Panc1 (cell line): Measurements from ENCODE around the gene PPA1. TPM values are rescaled to one million over a fixed set of nuclear protein-coding genes. Genes with fewer than 3 reads are reported as not detected.

Experiments used
- ATAC-seq: fragments of 200-7000 bp; cut with Tn5 transposase; 2 replicates; pipeline ENCODE4 v1.9.1; 2020; ENCODE audit warnings: mild to moderate bottlenecking, moderate library complexity
- BruUV-seq: library from RNA; stranded (reverse); fragments of 400-500 nt; replicated peaks from 2 replicates; lab custom pipeline; 2021; lab: Mats Ljungman, UMichigan
- CTCF ChIA-PET: fragments of 300-600 bp; sonication (Branson Sonifier 250); formaldehyde crosslinking; loops from one replicate; lab custom pipeline; 2022; ENCODE audit warnings: antibody characterized with exemption; lab: Charles Lee
- POLR2A ChIA-PET: fragments of 300-600 bp; sonication (Branson Sonifier 250); formaldehyde crosslinking; loops from one replicate; lab custom pipeline; 2022; ENCODE audit warnings: antibody characterized with exemption; lab: Charles Lee
- DNase-seq: peaks from one replicate; pipeline ENCODE4 v3.0.0-alpha.2; 2010; ENCODE audit warnings: low read depth, low spot score
- H3K27ac ChIP-seq: 2 replicates; pipeline ENCODE4 v1.5.1; 2011; ENCODE audit warnings: mild to moderate bottlenecking, low read length, inconsistent platforms
- H3K27me3 ChIP-seq: fragments of 200-500 bp; sonication (Bioruptor generic); 2 replicates; pipeline ENCODE4 v1.6.0; 2014; ENCODE audit warnings: low read length, inconsistent platforms; ENCODE audit not compliant: control insufficient read depth, insufficient read depth
- H3K36me3 ChIP-seq: fragments of 200-500 bp; sonication (Bioruptor generic); 2 replicates; pipeline ENCODE4 v1.5.1; 2014; ENCODE audit warnings: inconsistent platforms, mild to moderate bottlenecking, low read length, moderate library complexity; ENCODE audit not compliant: control insufficient read depth, insufficient read depth
- H3K4me1 ChIP-seq: 2 replicates; pipeline ENCODE4 v1.5.1; 2011; ENCODE audit warnings: inconsistent platforms, mild to moderate bottlenecking, low read length, moderate library complexity; ENCODE audit not compliant: control insufficient read depth, insufficient read depth
- H3K4me3 ChIP-seq, 2 experiments: 2 replicates each; pipeline ENCODE4 v1.5.1; 2011 to 2012; ENCODE audit warnings: low read depth in 2 of 2, low read length in 2 of 2, mild to moderate bottlenecking in 2 of 2, inconsistent platforms in 1 of 2, moderate library complexity in 1 of 2
- H3K9me3 ChIP-seq: fragments of 200-500 bp; sonication (Bioruptor generic); 2 replicates; pipeline ENCODE4 v1.5.1; 2014; ENCODE audit warnings: low read depth, mild to moderate bottlenecking, inconsistent platforms, low read length, moderate library complexity; ENCODE audit not compliant: control insufficient read depth, insufficient read depth
- CTCF ChIP-seq: fragments of 450-650 bp; IDR thresholded peaks from 2 replicates; pipeline ENCODE4 v1.5.1; 2017; ENCODE audit warnings: mild to moderate bottlenecking
- POLR2AphosphoS5 ChIP-seq: IDR thresholded peaks from 2 replicates; pipeline ENCODE4 v1.6.1; 2012; ENCODE audit warnings: mild to moderate bottlenecking, low read depth, low read length, moderate library complexity
- SIN3A ChIP-seq: IDR thresholded peaks from 2 replicates; pipeline ENCODE4 v1.6.1; 2012; ENCODE audit warnings: low read depth, mild to moderate bottlenecking, low read length, moderate library complexity, borderline replicate concordance; ENCODE audit not compliant: insufficient read depth
- TCF7L2 ChIP-seq: IDR thresholded peaks from 2 replicates; pipeline ENCODE4 v1.6.1; 2011; ENCODE audit warnings: mild to moderate bottlenecking, low read depth, low read length, inconsistent platforms
- in situ Hi-C: cut with HindIII; loops from 2 replicates; pipeline ENCODE4 v1.10.0; 2016; ENCODE audit warnings: low sequenced_read_pairs, low pct_unique_long_range_greater_than_20kb
- intact Hi-C: fragments of 100-400 bp; cut with micrococcal nuclease; formaldehyde crosslinking; loops from one replicate; pipeline ENCODE4 v1.10.0; 2022; ENCODE audit not compliant: unreplicated experiment
- total RNA-seq: library from RNA; stranded (reverse); gene quantifications from one replicate; pipeline ENCODE4 v1.2.1, GENCODE V29; 2021; ENCODE audit not compliant: unreplicated experiment
- TF ChIP-seq, protein P1 (sequence below), 2 experiments: IDR thresholded peaks; 2 replicates each; pipeline ENCODE4 v1.6.1; 2011 to 2012; ENCODE audit warnings: low read depth in 2 of 2, control low read depth in 1 of 2, low read length in 1 of 2, mild to moderate bottlenecking in 1 of 2, moderate library complexity in 1 of 2; ENCODE audit not compliant: insufficient read depth in 1 of 2

The PPA1 gene
- total RNA-seq, 1 experiment from 2014 or later = 174 TPM

DNA sequence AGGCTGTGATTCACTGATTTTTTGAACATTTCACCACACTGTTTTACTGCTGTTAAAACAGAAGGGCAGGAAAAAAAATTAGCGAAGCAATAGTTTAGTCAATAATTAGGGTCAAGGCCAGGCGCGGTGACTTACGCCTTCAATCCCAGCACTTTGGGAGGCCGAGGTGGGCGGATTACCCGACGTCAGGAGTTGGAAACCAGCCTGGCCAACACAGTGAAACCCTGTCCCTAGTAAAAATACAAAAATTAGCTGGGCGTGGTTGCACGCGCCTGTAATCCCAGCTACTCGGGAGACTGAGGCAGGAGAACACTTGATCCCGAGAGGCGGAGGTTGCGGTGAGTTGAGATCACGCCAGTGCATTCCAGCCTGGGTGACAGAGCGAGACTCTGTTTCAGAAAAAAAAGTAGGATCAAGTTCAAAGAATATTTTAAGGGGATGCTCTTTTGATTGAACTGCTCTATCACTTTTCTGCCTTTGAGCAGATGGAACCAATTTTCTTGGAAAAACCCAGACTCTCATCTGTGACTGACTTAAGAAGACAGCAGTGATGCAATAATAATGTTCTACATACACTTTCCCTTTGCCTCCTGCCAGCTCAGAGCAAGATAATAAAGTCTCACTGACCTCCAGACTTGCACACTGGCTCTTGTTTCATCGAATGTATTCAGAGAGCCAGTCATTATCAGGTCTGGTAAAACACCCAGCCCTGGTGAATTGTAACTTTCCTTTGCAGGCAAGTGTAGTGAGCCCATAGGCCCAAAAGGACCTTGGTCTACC lies 1.6 kb upstream of the PPA1 start:
- DNase-seq (no peak), ATAC-seq (no peak)
- TF ChIP-seq CTCF = no peak
- no peak for TF ChIP-seq TCF7L2
- TF ChIP-seq SIN3A = no peak
- TF ChIP-seq, protein P1, sequence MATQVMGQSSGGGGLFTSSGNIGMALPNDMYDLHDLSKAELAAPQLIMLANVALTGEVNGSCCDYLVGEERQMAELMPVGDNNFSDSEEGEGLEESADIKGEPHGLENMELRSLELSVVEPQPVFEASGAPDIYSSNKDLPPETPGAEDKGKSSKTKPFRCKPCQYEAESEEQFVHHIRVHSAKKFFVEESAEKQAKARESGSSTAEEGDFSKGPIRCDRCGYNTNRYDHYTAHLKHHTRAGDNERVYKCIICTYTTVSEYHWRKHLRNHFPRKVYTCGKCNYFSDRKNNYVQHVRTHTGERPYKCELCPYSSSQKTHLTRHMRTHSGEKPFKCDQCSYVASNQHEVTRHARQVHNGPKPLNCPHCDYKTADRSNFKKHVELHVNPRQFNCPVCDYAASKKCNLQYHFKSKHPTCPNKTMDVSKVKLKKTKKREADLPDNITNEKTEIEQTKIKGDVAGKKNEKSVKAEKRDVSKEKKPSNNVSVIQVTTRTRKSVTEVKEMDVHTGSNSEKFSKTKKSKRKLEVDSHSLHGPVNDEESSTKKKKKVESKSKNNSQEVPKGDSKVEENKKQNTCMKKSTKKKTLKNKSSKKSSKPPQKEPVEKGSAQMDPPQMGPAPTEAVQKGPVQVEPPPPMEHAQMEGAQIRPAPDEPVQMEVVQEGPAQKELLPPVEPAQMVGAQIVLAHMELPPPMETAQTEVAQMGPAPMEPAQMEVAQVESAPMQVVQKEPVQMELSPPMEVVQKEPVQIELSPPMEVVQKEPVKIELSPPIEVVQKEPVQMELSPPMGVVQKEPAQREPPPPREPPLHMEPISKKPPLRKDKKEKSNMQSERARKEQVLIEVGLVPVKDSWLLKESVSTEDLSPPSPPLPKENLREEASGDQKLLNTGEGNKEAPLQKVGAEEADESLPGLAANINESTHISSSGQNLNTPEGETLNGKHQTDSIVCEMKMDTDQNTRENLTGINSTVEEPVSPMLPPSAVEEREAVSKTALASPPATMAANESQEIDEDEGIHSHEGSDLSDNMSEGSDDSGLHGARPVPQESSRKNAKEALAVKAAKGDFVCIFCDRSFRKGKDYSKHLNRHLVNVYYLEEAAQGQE (IDR thresholded peaks at IDR 0.05; ENCODE audit: insufficient read depth in 1 of 2, low read depth in 2 of 2, low read length in 1 of 2) = no peak
- TF ChIP-seq POLR2AphosphoS5 = no peak
- Histone ChIP-seq H3K36me3 (no peaks in the 10 kb centered on the region), H3K4me3 (no peak overlapping the region), H3K27ac (peak overlapping the region; percentile 67; the same call in 1 of the 2 replicates), H3K9me3 (no peaks in the 10 kb centered on the region), H3K27me3 (no peaks in the 10 kb centered on the region), H3K4me1 (peaks cover 9% of the 10 kb centered on the region)
- ChIA-PET POLR2A (no interaction called here), CTCF (no interaction called here)
- no TSS peak for BruUV-seq
- intact Hi-C loops = no loop called here
- in situ Hi-C loops = no loop called here

- POLR2A ChIA-PET = interaction anchor here (0.7 kb wide), 1 partner anchor 65 kb away, joined by 10 read pairs; no protein-coding TSS in a partner anchor
- DNase-seq (no peak), ATAC-seq (no peak)
- H3K4me3 ChIP-seq = peak overlapping the region; percentile 90 to 98
- H3K36me3 ChIP-seq = peaks cover 6% of the 10 kb centered on the region; the same call in 1 of the 2 replicates
- in situ Hi-C loops (no loop called here), intact Hi-C loops (no loop called here)
- no peaks in the 10 kb centered on the region for H3K9me3 ChIP-seq
- H3K27me3 ChIP-seq = no peaks in the 10 kb centered on the region
- TF ChIP-seq POLR2AphosphoS5 (no peak), SIN3A (no peak), TCF7L2 (no peak), CTCF (no peak)
- TF ChIP-seq, protein P1 (IDR thresholded peaks at IDR 0.05; ENCODE audit: insufficient read depth in 1 of 2, low read depth in 2 of 2, low read length in 1 of 2) = no peak
- H3K4me1 ChIP-seq = peaks cover 9% of the 10 kb centered on the region
- H3K27ac ChIP-seq = peak overlapping the region; percentile 96
- CTCF ChIA-PET = interaction anchor here (1.9 kb wide), 2 partner anchors 12 to 130 kb away, joined by 9 to 14 read pairs; no protein-coding TSS in a partner anchor
- no TSS peak for BruUV-seq
These were observed 691 bp upstream of the PPA1 start for GRCh38 chr10:70233939-70234300.
